HEK293 (cell line): Measurements from ENCODE around the gene ZNF816.
"Not testable (repeated sequence)": the region's sequence is repeated elsewhere in the genome, so short reads cannot be mapped to it uniquely, and the experiment has no call there.

Source experiments
- CTCF ChIA-PET: fragments of 350-600 bp; formaldehyde crosslinking; extraction: SDS; loops from one replicate; lab custom pipeline; 2021; ENCODE audit warnings: antibody characterized with exemption; lab: Yijun Ruan, JAX
- POLR2A ChIA-PET: fragments of 300-600 bp; formaldehyde crosslinking; extraction: SDS; loops from one replicate; lab custom pipeline; 2020; ENCODE audit warnings: antibody characterized with exemption, inconsistent platforms; lab: Yijun Ruan, JAX
- H3K27ac ChIP-seq: fragments of 200-500 bp; sonication (Bioruptor generic); 2 replicates; pipeline ENCODE4 v1.5.1; 2014; ENCODE audit warnings: low read depth, low read length, control low read depth, inconsistent platforms; ENCODE audit errors: extremely low read depth
- H3K36me3 ChIP-seq, 2 experiments: fragments of 200-500 bp in 1 of 2; sonication (Bioruptor generic) in 1 of 2; 1 replicate in 1 of 2; 2 replicates in 1 of 2; pipeline ENCODE4 v1.5.1; 2014 to 2017; ENCODE audit warnings: inconsistent platforms in 2 of 2, low read length in 2 of 2; ENCODE audit not compliant: control insufficient read depth in 2 of 2, insufficient read depth in 1 of 2
- H3K4me1 ChIP-seq: fragments of 200-500 bp; sonication (Bioruptor generic); 2 replicates; pipeline ENCODE4 v1.5.1; 2014; ENCODE audit warnings: mild to moderate bottlenecking, low read length, inconsistent platforms; ENCODE audit not compliant: control insufficient read depth, insufficient read depth
- H3K4me3 ChIP-seq: 2 replicates; pipeline ENCODE4 v1.5.1; 2011; ENCODE audit warnings: low read depth, mild to moderate bottlenecking, control low read depth, low read length, moderate library complexity
- H3K9me3 ChIP-seq: fragments of 200-500 bp; sonication (Bioruptor generic); 2 replicates; pipeline ENCODE4 v1.5.1; 2014; ENCODE audit warnings: low read depth, low read length, inconsistent platforms; ENCODE audit not compliant: control insufficient read depth, insufficient read depth
- GFI1B ChIP-seq: fragments of 450-650 bp; formaldehyde crosslinking; IDR thresholded peaks from 2 replicates; pipeline ENCODE4 v1.5.1; 2016; ENCODE audit warnings: missing biosample characterization, missing genetic modification characterization
- GLI2 ChIP-seq: fragments of 450-650 bp; formaldehyde crosslinking; IDR thresholded peaks from 2 replicates; pipeline ENCODE4; 2017; ENCODE audit warnings: missing biosample characterization, missing genetic modification characterization, low read depth, borderline replicate concordance
- SETDB1 ChIP-seq: IDR thresholded peaks from one replicate; pipeline ENCODE4 v1.6.1; 2017; ENCODE audit warnings: mild to moderate bottlenecking, low read length, moderate library complexity, mixed read lengths; ENCODE audit not compliant: insufficient read length
- ZBTB1 ChIP-seq: fragments of 450-650 bp; formaldehyde crosslinking; IDR thresholded peaks from 2 replicates; pipeline ENCODE4 v1.5.1; 2016; ENCODE audit warnings: missing biosample characterization, missing genetic modification characterization
- ZNF132 ChIP-seq: fragments of 450-650 bp; formaldehyde crosslinking; IDR thresholded peaks from 2 replicates; pipeline ENCODE4 v1.5.1; 2017; ENCODE audit warnings: missing biosample characterization, missing genetic modification characterization, borderline replicate concordance
- ZNF184 ChIP-seq: fragments of 450-650 bp; IDR thresholded peaks from 2 replicates; pipeline ENCODE4 v1.5.1; 2018; ENCODE audit warnings: missing biosample characterization, mild to moderate bottlenecking, missing genetic modification characterization
- ZNF423 ChIP-seq: fragments of 450-650 bp; formaldehyde crosslinking; IDR thresholded peaks from 2 replicates; pipeline ENCODE4 v1.5.1; 2016; ENCODE audit warnings: missing biosample characterization, missing genetic modification characterization
- ZNF510 ChIP-seq: fragments of 450-650 bp; formaldehyde crosslinking; IDR thresholded peaks from 2 replicates; pipeline ENCODE4 v1.5.1; 2018; ENCODE audit warnings: mild to moderate bottlenecking, missing genetic modification characterization, missing biosample characterization; ENCODE audit not compliant: insufficient replicate concordance
- ZNF558 ChIP-seq: fragments of 450-650 bp; formaldehyde crosslinking; IDR thresholded peaks from 2 replicates; pipeline ENCODE4 v1.5.1; 2016; ENCODE audit warnings: missing biosample characterization, missing genetic modification characterization
- ZNF560 ChIP-seq: fragments of 450-650 bp; formaldehyde crosslinking; IDR thresholded peaks from 2 replicates; pipeline ENCODE4 v1.5.1; 2017; ENCODE audit warnings: missing biosample characterization, missing genetic modification characterization, borderline replicate concordance
- ZNF792 ChIP-seq: fragments of 450-650 bp; formaldehyde crosslinking; IDR thresholded peaks from 2 replicates; pipeline ENCODE4 v1.5.1; 2016; ENCODE audit warnings: missing biosample characterization, missing genetic modification characterization
- TF ChIP-seq, protein P1 (sequence below): fragments of 450-650 bp; formaldehyde crosslinking; IDR thresholded peaks from 2 replicates; pipeline ENCODE4 v1.5.1; 2016; ENCODE audit warnings: missing biosample characterization, missing genetic modification characterization

The ZNF816 gene

GRCh38 chr19:52917531-52917930, 45.1 kb downstream of the ZNF816 start (continued):
- TF ChIP-seq ZNF792, result no peak

- POLR2A ChIA-PET, result interaction anchor here (0.7 kb wide), 1 partner anchor 332 kb away, joined by 3 read pairs; no protein-coding TSS in a partner anchor
- no peak for TF ChIP-seq ZNF560 (tag by site-specific recombination)
- TF ChIP-seq ZNF184 (tag by site-specific recombination), result no peak
- Histone ChIP-seq H3K4me1 (no peaks in the 10 kb centered on the region), H3K27ac (no peak overlapping the region), H3K4me3 (no peak overlapping the region), H3K9me3 (no peaks in the 10 kb centered on the region; the same call in 1 of the 2 replicates), H3K36me3 (peaks cover 0 to 11% of the 10 kb centered on the region in 2 experiments; a peak in 1 of 3 replicates)
- CTCF ChIA-PET, result interaction anchor here (0.8 kb wide), 1 partner anchor 13 kb away, joined by 4 read pairs; no protein-coding TSS in a partner anchor
Observed at GRCh38 chr19:52910648-52911047, 52.0 kb downstream of the ZNF816 start.

DNA sequence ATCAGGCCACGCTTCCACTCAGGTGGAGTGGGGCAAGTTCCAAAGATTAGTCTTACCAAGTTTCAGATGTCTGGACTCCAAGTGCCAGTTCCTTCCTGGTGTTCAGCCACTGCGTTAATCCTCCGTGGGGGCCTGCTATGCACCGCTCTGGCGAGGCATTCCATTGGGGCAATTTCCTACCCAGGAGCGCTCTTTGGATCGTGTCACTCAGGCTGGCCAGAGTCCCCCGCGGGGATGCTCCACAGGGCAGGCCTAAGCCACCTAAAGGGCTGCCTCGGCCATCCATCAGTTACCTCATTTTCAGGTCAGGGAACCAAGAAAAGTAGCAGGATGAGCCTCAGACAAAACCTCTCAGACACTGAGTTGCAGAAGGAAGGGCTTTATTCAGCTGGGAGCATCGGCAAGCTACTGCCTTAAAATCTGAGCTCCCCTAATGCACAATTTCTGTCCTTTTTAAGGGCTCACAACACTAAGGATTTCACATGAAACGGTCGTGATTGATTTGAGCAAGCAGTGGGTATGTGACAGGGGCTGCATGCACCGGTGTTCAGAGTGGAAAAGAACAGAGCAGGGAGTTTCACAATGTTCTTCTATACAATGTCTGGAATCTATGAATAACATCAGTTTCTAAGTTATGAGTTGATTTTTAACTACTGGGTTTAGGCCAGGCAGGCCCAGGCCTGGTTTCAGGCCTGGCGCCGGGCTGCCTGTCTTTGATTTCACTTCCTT, 58.5 kb downstream of the ZNF816 start:
- H3K4me3 ChIP-seq, H3K4me1 ChIP-seq, H3K27ac ChIP-seq, CTCF ChIA-PET, H3K9me3 ChIP-seq, POLR2A ChIA-PET: not testable (repeated sequence)
- peaks cover 0 to 11% of the 10 kb centered on the region in 2 experiments; a peak in 1 of 3 replicates for H3K36me3 ChIP-seq

GRCh38 chr19:52901842-52902241, 60.8 kb downstream of the ZNF816 start:
- peaks cover 0 to under 1% of the 10 kb centered on the region in 2 experiments; a peak in 1 of 3 replicates for H3K36me3 ChIP-seq
- no peak overlapping the region for H3K27ac ChIP-seq
- no peak overlapping the region for H3K4me3 ChIP-seq
- no peaks in the 10 kb centered on the region for H3K4me1 ChIP-seq
- no peaks in the 10 kb centered on the region for H3K9me3 ChIP-seq
- TF ChIP-seq ZNF558 (tag by site-specific recombination) (no peak), ZNF792 (no peak), ZNF132 (tag by site-specific recombination) (no peak), ZNF423 (tag by site-specific recombination) (no peak), GLI2 (tag by site-specific recombination) (no peak), GFI1B (tag by site-specific recombination) (no peak), SETDB1 (no peak), ZBTB1 (tag by site-specific recombination) (no peak), ZNF510 (no peak)
- TF ChIP-seq, protein P1, sequence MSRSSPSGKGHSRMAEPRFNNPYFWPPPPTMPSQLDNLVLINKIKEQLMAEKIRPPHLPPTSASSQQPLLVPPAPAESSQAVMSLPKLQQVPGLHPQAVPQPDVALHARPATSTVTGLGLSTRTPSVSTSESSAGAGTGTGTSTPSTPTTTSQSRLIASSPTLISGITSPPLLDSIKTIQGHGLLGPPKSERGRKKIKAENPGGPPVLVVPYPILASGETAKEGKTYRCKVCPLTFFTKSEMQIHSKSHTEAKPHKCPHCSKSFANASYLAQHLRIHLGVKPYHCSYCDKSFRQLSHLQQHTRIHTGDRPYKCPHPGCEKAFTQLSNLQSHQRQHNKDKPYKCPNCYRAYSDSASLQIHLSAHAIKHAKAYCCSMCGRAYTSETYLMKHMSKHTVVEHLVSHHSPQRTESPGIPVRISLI (tag by site-specific recombination), result no peak
- TF ChIP-seq, all 188 proteins: peak for 0
- CTCF ChIA-PET, result no interaction called here
- POLR2A ChIA-PET, result interaction anchor here (0.6 kb wide), 1 partner anchor 24 kb away, joined by 3 read pairs; no protein-coding TSS in a partner anchor
